SK-N-SH (cell line): Measurements from ENCODE around the gene PYCR2.
"Not testable (repeated sequence)": the region's sequence is repeated elsewhere in the genome, so short reads cannot be mapped to it uniquely, and the experiment has no call there.

Experiments
- CHD2 ChIP-seq: fragments of 150-350 bp; IDR thresholded peaks from 2 replicates; pipeline ENCODE4 v1.6.1; 2018; ENCODE audit warnings: low read length; ENCODE audit not compliant: partially characterized antibody
- EP300 ChIP-seq, 2 experiments: IDR thresholded peaks; 2 replicates each; pipeline versions ENCODE4 v1.4.0 to v1.6.1; 2012; ENCODE audit warnings: borderline replicate concordance in 1 of 2, low read depth in 1 of 2, low read length in 1 of 2
- FOSL2 ChIP-seq: IDR thresholded peaks from 2 replicates; pipeline ENCODE4 v1.4.0; 2012; ENCODE audit warnings: low read depth, mild to moderate bottlenecking, moderate library complexity, borderline replicate concordance
- JUND ChIP-seq: IDR thresholded peaks from 2 replicates; pipeline ENCODE4 v1.4.0; 2012
- POLR2AphosphoS5 ChIP-seq: IDR thresholded peaks from 2 replicates; pipeline ENCODE4 v1.6.1; 2012; ENCODE audit warnings: low read depth, low read length
- RAD21 ChIP-seq: IDR thresholded peaks from 2 replicates; pipeline ENCODE4 v1.6.1; 2012; ENCODE audit warnings: mild to moderate bottlenecking, low read length
- RFX5 ChIP-seq: IDR thresholded peaks from 2 replicates; pipeline ENCODE4 v1.6.1; 2012; ENCODE audit warnings: mild to moderate bottlenecking, improper control_type of control experiment, low read length
- TF ChIP-seq, protein P1 (sequence below): IDR thresholded peaks from 2 replicates; pipeline ENCODE4 v1.6.1; 2012; ENCODE audit warnings: mild to moderate bottlenecking, low read depth, low read length, moderate library complexity
- TF ChIP-seq, protein P2 (sequence below): fragments of 200-600 bp; sonication (generic); IDR thresholded peaks from 2 replicates; pipeline ENCODE4 v1.6.1; 2017; ENCODE audit warnings: antibody characterized with exemption, mild to moderate bottlenecking, moderate library complexity
- TF ChIP-seq, protein P3 (sequence below): fragments of 150-350 bp; IDR thresholded peaks from 2 replicates; pipeline ENCODE4 v1.6.1; 2016; ENCODE audit warnings: mild to moderate bottlenecking, low read depth, low read length

DNA sequence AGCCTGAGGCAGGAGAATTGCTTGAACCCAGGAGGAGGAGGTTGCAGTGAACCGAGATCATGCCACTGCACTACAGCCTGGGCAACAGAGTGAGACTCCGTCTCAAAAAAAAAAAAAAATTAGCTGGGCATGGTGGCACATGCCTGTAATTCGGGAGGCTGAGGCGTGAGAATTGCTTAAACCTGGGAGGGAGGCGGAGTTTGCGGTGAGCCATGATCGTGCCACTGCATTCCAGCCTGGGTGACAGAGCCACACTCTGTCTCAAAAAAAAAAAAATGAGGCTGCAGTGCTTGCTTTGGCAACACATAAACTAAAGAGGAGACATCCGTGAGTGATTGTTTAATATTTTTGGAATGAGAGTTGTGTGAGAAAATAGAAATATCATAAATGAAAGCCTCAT, 12.0 kb upstream of the PYCR2 start:
- TF ChIP-seq FOSL2; EP300 (IDR thresholded peaks at IDR 0.05; ENCODE audit: borderline replicate concordance in 1 of 2, low read depth in 1 of 2, low read length in 1 of 2); RFX5; JUND; POLR2AphosphoS5; CHD2; RAD21: not testable (repeated sequence)
- TF ChIP-seq, protein P1, sequence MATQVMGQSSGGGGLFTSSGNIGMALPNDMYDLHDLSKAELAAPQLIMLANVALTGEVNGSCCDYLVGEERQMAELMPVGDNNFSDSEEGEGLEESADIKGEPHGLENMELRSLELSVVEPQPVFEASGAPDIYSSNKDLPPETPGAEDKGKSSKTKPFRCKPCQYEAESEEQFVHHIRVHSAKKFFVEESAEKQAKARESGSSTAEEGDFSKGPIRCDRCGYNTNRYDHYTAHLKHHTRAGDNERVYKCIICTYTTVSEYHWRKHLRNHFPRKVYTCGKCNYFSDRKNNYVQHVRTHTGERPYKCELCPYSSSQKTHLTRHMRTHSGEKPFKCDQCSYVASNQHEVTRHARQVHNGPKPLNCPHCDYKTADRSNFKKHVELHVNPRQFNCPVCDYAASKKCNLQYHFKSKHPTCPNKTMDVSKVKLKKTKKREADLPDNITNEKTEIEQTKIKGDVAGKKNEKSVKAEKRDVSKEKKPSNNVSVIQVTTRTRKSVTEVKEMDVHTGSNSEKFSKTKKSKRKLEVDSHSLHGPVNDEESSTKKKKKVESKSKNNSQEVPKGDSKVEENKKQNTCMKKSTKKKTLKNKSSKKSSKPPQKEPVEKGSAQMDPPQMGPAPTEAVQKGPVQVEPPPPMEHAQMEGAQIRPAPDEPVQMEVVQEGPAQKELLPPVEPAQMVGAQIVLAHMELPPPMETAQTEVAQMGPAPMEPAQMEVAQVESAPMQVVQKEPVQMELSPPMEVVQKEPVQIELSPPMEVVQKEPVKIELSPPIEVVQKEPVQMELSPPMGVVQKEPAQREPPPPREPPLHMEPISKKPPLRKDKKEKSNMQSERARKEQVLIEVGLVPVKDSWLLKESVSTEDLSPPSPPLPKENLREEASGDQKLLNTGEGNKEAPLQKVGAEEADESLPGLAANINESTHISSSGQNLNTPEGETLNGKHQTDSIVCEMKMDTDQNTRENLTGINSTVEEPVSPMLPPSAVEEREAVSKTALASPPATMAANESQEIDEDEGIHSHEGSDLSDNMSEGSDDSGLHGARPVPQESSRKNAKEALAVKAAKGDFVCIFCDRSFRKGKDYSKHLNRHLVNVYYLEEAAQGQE: not testable (repeated sequence)
- TF ChIP-seq, protein P2, sequence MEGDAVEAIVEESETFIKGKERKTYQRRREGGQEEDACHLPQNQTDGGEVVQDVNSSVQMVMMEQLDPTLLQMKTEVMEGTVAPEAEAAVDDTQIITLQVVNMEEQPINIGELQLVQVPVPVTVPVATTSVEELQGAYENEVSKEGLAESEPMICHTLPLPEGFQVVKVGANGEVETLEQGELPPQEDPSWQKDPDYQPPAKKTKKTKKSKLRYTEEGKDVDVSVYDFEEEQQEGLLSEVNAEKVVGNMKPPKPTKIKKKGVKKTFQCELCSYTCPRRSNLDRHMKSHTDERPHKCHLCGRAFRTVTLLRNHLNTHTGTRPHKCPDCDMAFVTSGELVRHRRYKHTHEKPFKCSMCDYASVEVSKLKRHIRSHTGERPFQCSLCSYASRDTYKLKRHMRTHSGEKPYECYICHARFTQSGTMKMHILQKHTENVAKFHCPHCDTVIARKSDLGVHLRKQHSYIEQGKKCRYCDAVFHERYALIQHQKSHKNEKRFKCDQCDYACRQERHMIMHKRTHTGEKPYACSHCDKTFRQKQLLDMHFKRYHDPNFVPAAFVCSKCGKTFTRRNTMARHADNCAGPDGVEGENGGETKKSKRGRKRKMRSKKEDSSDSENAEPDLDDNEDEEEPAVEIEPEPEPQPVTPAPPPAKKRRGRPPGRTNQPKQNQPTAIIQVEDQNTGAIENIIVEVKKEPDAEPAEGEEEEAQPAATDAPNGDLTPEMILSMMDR: not testable (repeated sequence)
- TF ChIP-seq, protein P3, sequence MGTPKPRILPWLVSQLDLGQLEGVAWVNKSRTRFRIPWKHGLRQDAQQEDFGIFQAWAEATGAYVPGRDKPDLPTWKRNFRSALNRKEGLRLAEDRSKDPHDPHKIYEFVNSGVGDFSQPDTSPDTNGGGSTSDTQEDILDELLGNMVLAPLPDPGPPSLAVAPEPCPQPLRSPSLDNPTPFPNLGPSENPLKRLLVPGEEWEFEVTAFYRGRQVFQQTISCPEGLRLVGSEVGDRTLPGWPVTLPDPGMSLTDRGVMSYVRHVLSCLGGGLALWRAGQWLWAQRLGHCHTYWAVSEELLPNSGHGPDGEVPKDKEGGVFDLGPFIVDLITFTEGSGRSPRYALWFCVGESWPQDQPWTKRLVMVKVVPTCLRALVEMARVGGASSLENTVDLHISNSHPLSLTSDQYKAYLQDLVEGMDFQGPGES: not testable (repeated sequence)
